GM19025 (cell line): ENCODE data around the gene DIDO1.
"Not testable (repeated sequence)": the region's sequence is repeated elsewhere in the genome, so short reads cannot be mapped to it uniquely, and the experiment has no call there.

Experiments
- ATAC-seq: cut with Tn5 transposase; IDR thresholded peaks from one replicate; pipeline ENCODE4 v1.9.1; 2021; ENCODE audit warnings: mild to moderate bottlenecking, low read depth, moderate library complexity; ENCODE audit not compliant: unreplicated experiment

DIDO1 gene

GRCh38 chr20:62933966-62934365 is 7.7 kb upstream of the DIDO1 start:
- no peak for ATAC-seq

- ATAC-seq: no peak
Observed at GRCh38 chr20:62931464-62931863, 5.2 kb upstream of the DIDO1 start.

- ATAC-seq: no peak
Observed at GRCh38 chr20:62929051-62929538, 2.8 kb upstream of the DIDO1 start.

DNA sequence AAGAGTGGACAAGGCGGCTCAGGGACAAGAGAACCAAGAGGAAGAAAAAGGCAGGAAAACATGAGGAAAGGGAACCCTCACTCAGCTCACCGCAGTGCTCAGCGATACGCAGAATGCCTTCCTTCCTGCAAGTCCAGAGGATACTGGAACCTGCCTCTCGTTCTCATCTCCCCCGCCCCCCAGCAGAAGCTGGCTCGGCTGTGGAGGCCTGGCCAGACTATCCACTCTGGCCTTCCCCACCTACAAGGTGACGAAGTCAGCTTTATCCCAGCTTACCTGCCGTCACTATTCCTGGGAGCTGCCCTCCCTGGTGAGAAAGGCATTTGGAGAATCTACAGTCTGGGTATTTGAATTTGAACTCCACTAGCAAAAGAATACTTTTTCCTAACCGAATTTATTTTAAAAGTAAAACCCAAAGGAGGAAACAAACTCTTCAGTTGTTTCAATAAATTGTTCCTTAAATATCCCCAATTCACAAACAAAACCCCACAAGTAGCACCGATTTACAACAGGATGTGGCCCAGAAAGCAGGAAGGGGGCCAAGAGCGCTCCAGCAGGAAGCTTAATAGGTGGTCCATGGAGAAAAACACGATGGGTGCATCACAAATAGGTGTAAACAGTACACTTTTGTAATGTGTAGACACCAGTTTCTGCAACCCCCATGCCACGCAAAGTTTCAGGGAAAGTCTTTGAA is 2.1 kb upstream of the DIDO1 start:
- ATAC-seq: no peak

DNA sequence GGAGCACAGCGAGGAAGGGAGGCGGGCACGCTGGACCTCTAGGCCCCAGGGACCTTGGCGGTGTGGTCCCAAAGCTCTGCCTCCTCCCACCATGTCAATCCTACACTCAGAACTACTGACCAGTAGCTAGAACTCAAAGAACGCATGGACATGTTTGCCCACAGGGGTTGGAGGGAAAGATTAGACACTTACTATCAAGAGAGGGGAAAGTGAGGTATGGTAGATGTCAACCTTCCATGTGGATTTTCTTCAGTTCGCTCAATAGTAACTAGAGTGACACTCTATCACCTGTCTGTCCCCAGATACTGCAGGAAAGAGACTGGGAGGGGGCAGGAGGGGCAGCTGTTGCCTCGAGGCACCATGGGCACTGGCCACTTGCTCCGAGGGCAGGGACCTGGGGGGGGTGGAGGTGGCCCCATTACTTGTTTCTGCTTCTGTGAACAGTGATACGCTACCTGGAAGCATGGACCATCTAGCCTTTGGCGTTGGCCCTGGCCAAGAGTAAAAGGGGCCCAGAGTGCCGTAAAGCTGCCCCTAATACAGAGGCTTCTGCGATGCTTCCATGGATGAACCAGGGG is 912 bp upstream of the DIDO1 start:
- ATAC-seq: no peak

- no peak for ATAC-seq
Observed at GRCh38 chr20:62925420-62926228, 681 bp downstream of the DIDO1 start.

GRCh38 chr20:62925076-62925419 is 1.3 kb downstream of the DIDO1 start:
- no peak for ATAC-seq

GRCh38 chr20:62924442-62925075 is 1.7 kb downstream of the DIDO1 start:
- ATAC-seq: no peak

GRCh38 chr20:62923669-62924441 is 2.5 kb downstream of the DIDO1 start:
- no peak for ATAC-seq

- ATAC-seq: not testable (repeated sequence)
Observed at GRCh38 chr20:62923059-62923668, 3.1 kb downstream of the DIDO1 start.

DNA sequence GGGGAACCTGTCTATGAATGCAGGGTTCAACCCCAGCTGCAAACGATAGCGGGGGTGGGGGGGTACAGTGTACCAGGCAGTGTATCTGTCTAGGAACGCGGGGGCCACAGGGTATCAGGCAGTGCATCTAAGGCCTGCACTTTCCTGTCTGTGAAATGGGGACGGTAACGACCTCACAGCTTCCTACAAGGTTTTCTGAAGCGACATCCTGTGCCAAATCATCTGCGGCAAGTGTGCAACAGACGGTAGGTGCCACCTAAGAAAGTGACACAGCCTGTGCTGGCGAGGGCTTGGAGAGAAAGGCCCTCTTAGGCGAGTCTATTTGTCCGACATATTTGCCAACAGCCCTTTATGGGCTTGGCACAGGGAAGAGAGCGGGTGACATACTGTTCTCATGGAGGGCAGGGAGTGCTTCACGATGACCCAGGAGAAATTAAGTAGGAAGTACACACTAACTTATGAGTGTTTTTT is 3.8 kb downstream of the DIDO1 start:
- ATAC-seq: no peak

- no peak for ATAC-seq
Observed at GRCh38 chr20:62921119-62921687, 5.1 kb downstream of the DIDO1 start.

DNA sequence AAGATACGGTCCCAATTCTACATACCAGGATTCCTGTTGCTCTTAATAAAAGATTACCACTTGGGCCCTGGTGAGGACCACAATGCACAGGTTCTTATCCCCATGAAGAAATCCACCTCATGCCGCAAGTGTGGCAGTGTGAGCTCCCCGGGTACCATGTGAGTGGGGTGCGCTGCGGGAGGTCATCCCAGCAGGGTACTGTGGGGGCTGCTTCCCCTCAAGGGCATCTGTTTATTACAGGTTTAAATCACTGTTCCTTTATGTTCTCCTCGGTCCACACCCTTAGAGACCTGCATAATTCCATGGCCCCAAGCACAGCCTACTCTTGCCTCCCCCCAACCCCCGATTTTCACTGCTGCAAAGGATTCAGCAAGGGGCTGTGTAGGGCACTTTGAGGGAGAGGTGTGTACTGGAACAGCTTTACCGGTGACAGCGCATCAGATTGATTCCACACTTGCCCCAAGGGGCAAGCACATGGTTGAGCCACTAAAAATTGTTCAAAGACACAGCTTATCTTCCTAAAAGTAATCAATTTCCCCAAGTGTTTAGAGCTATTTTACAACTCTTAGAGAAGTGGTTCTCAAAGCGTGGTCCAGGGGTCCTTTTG is 6.2 kb downstream of the DIDO1 start:
- ATAC-seq: no peak

DNA sequence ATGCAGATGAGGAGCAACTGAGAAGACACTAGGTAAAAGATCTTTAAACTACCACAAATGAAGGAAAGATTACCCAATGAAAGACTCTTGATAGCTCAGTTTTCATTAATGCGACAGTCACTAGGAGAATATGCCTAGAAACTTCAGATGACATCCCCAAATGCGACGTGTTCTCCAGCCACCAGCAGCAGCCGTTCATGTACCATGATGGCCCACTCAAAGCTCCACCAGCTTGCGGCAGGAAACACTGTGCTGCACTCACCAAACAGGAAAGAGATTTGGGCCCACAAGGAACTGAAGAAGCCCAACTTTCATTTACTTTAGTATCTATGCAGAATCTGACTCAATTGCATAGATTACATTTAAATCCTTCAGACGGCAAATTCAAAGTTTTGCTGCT is 7.5 kb downstream of the DIDO1 start:
- ATAC-seq: no peak

- ATAC-seq: no peak
Observed at GRCh38 chr20:62918147-62918546, 8.2 kb downstream of the DIDO1 start.

DNA sequence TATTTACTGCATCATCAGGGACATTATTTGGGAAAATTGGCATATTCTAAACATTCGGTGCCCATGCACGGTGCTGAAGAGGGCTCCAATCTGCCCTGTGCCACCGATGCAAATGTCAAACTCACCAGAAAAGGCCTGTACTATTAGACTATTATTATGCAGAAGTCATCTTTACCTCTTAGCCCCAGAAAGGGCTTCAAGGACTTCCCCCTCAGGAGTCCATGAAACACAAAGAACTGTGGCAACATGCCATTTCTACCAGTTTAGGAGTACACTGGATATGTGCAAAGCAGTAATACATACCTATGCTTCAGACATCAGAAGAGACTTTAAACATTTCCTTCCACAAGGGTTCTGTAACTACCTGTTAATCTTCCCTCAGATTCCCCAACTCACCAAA is 8.6 kb downstream of the DIDO1 start:
- ATAC-seq: no peak

DNA sequence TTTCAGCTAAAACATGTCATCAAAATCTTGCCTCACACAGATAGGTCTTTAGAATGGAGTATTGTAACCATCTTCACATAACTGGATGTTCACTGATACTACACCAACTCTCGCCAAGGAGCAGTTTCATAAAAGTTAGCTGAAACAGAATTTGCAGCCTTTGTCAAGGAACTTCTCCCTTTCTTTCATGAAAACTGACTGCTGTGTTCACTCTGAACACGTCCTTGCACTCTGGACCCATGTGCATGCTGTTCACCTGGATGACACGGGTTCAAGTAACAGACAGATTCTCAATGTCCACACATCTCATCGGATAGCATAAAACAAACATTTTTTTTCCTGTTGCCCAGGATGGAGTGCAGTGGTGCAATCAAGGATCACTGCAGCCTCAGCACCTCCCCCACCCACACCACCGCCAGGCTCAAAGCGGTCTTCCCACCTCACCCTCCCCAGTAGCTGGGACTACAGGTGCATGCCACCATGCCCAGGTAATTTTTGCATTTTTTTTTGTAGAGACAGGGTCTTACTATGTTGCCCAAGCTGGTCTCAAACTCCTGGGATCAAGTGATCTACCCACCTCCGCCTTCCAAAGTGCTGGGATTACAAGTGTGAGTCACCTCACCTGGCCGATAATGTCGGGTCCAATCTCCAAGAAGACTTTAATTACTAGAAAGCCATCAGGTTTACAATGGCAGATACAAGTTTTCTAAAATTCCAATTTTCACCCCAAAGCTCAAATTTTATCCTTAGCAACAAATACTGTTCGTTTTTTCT is 9.4 kb downstream of the DIDO1 start:
- ATAC-seq: no peak

GRCh38 chr20:62914970-62915457 is 11.3 kb downstream of the DIDO1 start:
- no peak for ATAC-seq
